Heart left ventricle (tissue), 13 donors: Measurements from ENCODE around the gene SPPL2B.

Source experiments
- CTCF ChIP-seq, 12 donors: fragments of 200-600 bp; sonication (generic) in 4 of 12; IDR thresholded peaks; one replicate each; pipeline versions ENCODE4 v1.5.0 to v1.8.0; 2018 to 2022; ENCODE audit warnings: antibody characterized with exemption in 12 of 12, mild to moderate bottlenecking in 5 of 12
- POLR2A ChIP-seq, 2 donors: fragments of 450-650 bp; IDR thresholded peaks; one replicate each; pipeline ENCODE4 v1.6.1; 2017; ENCODE audit warnings: antibody characterized with exemption in 2 of 2, mild to moderate bottlenecking in 2 of 2, moderate library complexity in 2 of 2
- donor health status: ischemic (EF 13 %, LVEDD 7.1; RV severe dilation, severe dysfunction).
- donor health status: DM: no; HTN: yes; CAD: no.
- donor health status: DM: no; HTN: no; CAD: no.
- donor health status: ischemic (EF 25% LVEDD 6.9; RV normal size, moderate dysfunction).
- donor health status: ischemic (EF 25% LVEDD 5.7; RV mildly dilated, moderate dysfunction).
- donor health status: ischemic (EF 35%, LVEDD 5.7; RV mildly dilated, moderate dysfunction).
- donor health status: nonischemic (EF 11% LVEDD 7.7; RV severe dilation, severe dysfunction).
- donor health status: DM: yes; HTN: yes; CAD: no.
- donor health status: PGD.
- donor health status: ischemic (EF 29% LVEDD 5.4; RV normal size, mild dysfunction).
- donor health status: nonischemic (EF 23%, LVEDD 6.1; RV moderate dilation, normal function).

- TF ChIP-seq CTCF (IDR thresholded peaks at IDR 0.05), result no peak
- TF ChIP-seq POLR2A (IDR thresholded peaks at IDR 0.05), result no peak
Observed at GRCh38 chr19:2306281-2306806, 22.1 kb upstream of the SPPL2B start.
